ENCODE results near the gene NT5DC2. TPM values are rescaled to one million over a fixed set of nuclear protein-coding genes. Genes with fewer than 3 reads are reported as not detected.

NT5DC2 gene
- total RNA-seq, 1 experiment from 2014 or later = 120 TPM

DNA sequence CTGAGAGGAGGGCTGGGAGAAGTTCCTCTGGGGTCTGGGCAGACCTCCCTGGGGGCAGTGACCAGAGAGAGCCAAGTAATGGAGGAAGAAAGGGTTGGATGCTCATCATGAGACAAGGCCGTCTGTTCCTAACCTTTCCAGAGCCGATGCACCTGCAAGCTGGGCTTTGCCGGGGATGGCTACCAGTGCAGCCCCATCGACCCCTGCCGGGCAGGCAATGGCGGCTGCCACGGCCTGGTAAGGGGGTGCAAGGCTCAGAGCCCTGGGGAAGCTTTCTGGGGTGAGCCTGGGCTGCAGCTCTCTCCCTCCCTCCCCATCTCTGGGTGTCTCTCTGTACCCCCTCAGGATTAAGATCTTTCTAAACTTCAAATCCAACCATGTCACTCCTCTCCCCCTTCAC, 22.1 kb downstream of the NT5DC2 start:
- DNase-seq (ENCODE audit: low spot score) = no peak

DNA sequence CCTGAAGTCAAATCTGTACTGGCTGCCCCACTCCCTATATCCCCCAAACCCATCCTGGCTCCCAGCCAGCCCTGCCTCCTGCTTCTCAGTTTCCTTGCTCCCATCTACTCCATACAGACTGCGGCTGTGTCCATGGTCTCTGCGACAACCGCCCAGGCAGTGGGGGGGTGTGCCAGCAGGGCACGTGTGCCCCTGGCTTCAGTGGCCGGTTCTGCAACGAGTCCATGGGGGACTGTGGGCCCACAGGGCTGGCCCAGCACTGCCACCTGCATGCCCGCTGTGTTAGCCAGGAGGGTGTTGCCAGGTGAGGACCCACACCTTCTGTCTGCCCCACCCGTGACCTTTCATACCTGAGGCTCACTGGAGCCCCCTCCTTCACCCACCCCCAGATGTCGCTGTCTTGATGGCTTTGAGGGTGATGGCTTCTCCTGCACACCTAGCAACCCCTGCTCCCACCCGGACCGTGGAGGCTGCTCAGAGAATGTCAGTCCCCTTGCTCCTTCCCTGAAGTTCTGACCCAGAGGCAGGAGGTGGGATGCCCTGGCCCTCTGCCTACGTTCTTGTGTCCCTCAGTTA, 23.8 kb downstream of the NT5DC2 start:
- DNase-seq (ENCODE audit: low spot score) = no peak

DNA sequence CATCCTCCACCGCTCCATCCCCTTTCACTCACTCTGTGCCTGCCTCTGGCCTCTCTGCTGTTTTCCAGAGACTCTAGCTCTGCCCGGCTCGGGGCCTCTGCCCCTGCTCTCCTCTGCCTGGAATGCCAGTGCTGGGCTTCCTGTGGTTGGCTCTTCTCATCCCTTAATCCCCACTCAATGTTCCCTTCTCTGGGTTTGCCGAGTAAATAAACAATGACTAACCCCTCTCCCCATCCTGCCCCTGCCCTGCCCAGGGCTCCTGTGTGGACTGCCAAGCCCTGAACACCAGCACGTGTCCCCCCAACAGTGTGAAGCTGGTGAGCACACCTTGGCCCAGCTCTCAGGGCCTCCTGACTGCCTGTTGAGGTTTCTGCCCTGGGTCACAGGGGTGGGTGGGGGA, 26.3 kb downstream of the NT5DC2 start:
- no peak for DNase-seq (ENCODE audit: low spot score)

DNA sequence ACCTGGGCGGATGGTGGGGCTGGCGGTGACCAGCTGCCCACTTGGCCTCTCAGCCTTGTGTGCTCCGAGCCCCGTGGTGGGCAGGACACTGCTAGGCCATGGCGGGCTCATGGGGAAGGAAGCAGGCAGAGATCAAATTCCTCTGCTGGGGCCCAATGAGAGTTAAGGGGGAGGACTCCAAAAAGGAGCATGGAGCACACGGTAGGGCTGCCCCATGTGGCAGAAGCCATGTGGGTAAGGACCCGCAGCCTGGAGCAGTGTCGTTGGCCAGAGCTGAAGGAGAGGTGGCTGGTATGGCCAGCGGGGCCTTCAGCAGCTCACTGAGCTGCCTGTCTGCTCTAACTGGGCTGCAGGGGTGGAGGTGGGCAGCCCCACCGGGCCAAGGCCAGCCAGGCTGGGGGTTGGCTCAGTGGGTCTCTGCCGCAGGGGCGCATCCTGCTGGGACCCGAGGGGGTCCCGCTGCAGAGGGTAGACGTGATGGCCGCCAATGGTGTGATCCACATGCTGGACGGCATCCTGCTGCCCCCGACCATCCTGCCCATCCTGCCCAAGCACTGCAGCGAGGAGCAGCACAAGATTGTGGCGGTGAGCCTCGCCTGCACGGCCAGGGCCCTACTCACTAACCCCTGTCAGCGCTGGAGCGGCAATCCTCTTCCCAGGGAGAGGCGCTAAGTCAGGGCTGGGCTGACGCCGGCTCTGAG, 27.2 kb downstream of the NT5DC2 start:
- no peak for DNase-seq (ENCODE audit: low spot score)

DNA sequence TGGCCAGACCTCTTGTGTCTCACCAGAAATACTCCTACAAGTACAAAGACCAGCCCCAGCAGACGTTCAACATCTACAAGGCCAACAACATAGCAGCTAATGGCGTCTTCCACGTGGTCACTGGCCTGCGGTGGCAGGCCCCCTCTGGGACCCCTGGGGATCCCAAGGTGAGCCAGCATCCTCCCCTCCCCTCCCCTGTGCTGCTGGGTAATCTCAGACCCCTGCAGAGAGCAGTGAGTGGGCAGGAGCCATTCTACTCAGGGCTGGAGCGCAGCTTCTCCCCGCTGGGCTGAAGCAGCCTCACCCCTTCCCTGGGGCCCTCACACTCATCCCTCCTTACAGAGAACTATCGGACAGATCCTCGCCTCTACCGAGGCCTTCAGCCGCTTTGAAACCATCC, 28.7 kb downstream of the NT5DC2 start:
- DNase-seq (ENCODE audit: low spot score) = no peak

DNA sequence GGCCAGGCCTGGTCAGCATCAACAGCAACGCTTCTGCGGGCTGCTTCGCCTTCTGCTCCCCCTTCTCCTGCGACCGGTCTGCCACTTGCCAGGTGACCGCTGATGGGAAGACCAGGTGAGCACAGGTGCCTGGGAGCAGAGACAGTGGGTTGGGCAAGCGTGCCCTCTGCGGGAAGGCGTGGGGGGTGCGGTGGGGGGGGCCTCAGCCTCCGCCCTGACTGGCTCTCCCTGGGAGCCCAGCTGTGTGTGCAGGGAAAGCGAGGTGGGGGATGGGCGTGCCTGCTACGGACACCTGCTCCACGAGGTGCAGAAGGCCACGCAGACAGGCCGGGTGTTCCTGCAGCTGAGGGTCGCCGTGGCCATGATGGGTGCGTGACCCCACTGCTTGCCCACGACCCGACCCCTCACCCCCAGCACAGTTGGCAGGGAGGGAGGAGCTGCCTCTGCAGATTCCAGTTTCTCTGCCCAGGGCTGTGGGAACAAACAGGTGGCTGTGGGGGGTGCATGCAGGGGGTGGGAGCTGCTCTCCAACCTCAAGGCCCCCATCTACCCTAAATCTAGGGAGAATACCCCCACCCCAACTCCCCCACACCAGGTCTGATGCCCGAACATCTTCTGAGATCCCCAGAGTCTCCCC, 29.8 kb downstream of the NT5DC2 start:
- no peak for DNase-seq (ENCODE audit: low spot score)

DNA sequence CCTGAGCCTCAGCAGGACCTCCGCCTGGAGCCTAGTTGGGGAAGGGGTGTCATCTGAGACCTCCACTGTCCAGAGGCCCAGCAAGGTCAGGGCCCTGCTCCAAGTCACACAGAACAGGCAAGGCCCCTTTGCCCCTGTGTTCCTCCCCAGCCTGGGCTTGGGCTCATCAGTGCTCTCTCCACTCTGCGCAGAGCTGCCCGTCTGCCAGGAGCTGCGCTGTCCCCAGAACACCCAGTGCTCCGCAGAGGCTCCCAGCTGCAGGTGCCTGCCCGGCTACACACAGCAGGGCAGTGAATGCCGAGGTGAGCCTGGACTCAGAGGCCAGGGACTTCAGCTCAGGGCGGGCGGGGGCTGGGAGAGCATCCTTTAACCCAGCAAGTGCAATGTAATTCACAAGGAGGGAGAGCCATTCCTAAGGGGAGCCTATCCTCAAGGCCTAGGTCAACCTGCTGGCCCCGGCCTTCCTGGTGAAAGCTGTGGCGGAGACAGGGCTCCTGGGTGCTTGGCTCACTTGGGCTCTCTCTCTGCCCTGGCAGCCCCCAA, 30.8 kb downstream of the NT5DC2 start:
- no peak for DNase-seq (ENCODE audit: low spot score)

DNA sequence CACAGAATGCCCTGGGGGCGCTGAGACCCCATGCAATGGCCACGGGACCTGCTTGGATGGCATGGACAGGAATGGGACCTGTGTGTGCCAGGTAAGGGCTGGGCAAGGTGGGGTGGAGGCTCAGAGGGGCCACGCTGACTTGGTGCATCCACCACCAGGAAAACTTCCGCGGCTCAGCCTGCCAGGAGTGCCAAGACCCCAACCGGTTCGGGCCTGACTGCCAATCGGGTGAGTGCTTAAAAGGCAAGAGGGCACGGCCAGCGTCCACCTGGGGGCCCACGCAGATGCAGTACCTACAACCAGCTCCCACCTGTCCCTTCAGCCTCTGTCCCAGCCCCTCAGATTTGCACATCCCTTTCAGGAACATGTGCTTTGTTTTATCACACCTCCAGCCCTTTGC, 31.7 kb downstream of the NT5DC2 start:
- DNase-seq (ENCODE audit: low spot score) = no peak

DNA sequence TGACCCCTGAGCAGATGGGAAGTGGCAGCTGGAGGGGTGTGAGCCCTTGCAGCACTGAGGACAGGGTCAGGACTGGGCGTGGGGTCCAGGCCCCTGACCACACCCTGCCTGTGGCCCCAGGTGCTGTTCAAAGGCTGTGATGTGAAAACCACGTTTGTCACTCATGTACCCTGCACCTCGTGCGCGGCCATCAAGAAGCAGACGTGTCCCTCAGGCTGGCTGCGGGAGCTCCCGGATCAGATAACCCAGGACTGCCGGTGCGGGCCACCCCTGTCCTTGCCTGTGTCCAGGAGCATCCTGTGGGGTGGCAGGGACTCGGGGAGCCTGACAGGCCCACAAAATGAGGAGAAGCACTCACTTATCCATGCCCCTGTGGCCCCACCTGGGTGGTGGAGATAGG, 32.6 kb downstream of the NT5DC2 start:
- no peak for DNase-seq (ENCODE audit: low spot score)

DNA sequence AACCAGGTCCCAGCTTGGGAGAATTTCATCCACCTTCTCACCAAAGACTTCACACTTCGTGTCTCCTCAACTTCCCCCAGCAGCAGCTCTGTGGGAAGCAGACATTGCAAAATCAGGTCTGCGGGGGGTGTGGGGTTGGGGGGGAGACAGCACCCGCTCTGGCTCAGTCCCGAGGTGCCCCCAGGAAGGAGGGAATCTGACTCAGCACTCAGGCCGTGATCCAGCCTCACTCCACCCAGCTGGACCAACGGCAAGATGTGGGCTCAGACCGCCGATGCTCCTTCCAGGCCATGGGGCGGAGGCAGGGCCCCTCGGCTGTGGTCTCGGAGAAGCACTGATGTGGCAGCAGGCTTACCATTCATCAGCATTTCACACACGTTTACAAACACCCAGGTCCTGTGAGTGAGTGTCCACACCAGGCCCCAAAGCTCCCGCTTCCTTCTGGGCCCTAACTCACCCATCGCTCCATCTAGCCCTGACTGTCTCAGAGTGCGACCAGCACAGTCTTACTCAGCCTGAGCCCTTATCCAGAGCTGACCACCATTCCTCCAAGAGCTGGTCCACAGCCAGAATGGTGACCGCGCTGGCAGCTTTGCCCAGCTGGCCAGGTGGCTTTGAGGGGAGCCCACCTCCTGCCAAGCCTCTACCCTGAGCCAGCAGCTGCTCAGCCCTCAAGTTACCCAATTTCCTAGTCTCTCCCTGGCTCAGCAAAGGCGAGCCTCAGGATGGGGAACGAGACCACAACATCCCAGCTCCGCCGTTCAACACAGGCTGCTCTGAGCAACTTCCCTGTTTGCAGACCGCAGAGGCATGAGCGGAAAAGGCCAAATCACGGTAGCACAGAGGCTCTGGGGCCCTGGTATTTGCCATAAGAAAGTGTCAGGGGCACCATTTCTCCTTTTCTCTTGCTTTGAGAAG, 35.3 kb downstream of the NT5DC2 start:
- no peak for DNase-seq (ENCODE audit: low spot score)

DNA sequence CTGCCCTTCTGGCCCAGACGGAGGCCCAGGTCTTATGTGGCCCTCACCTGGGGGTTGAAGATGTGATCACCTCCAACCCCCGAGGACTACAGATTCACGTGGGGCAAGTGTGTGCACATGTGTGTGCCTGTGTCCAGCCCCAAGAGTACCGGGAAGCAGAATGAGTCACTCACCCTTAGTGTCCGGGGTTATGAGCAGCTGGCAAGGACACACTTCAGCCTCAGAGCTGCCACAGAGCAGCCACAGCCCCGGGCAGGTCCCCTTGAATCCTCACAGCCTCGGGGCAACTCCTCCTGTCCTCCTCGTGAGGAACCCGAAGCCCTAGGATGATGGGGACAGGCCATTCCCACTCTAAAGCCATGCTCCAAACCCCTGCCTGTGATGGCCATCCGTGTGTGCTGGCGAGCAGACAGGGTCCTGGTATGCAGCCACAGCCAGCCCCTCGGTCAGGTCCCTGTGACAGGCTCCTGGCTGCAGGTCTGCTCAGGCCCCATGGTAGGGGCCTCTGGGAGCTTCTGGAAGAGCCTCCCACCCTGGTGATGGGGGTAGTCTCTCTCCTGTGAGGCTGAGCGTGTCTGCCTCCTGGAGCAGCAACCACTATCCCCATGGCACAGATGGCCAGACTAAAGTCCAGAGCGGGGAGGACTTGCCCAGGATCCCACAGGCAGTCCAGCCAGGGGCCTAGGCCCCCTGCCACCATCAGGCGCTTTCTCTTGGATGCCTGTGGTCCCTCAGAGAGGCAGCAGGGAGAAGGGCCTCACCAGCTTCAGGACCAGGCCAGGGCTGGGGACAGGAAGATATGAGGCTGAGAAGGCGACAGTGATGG, 37.7 kb downstream of the NT5DC2 start:
- DNase-seq (ENCODE audit: low spot score) = no peak

DNA sequence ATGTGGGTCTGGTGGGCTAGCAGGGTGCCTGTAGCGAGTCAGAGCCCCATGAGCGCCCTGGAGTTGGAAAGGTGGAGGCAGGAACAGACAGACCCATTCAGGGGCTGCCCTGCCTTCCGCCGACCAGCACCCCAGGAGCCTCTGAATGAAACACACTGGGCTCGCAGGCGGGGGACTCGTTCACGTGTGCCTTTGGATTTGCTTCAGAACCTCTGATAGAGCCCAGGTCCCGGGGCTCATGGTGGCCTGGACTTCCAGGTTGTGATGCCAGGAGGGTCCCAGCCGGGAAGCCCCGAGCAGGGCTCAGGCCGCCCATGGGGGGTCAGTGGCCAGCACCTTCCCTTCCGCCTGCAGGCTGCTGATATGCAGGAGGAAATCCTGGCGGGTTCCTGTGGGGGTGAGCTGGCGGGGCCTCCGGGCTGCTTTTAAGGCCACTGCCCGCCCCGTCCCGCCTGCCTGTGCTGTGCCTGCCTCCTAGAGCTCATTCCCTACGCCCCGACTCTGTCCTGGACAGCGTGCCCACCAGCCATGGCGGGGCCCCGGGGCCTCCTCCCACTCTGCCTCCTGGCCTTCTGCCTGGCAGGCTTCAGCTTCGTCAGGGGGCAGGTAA, 38.7 kb downstream of the NT5DC2 start, which contains the start of gene STAB1:
TSS of gene STAB1 (plus strand) at position 453 of the 610 bp plus-strand sequence. CDS start at position 529, 76 bp downstream.
- DNase-seq (ENCODE audit: low spot score) = no peak

DNA sequence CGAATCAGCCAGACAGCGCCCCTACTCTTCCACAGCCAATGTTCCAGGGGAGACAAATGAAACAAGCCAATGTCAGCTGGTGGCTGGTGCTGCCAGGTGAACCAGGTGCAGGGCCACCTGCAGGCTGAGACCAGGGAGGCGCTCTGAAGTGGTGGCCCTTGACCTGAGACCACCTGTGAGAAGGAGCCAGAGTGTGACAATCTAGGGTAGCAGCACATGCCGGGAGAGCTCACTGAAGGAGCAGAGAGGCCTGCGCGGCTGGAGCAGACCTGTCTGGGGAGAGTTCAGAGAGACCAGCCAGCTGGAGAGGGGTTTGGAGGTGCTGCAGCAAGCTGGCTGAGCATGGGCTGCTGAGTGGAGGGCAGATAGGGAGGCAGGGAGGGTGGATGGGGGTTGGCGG, 39.2 kb downstream of the NT5DC2 start:
- DNase-seq (ENCODE audit: low spot score) = no peak

DNA sequence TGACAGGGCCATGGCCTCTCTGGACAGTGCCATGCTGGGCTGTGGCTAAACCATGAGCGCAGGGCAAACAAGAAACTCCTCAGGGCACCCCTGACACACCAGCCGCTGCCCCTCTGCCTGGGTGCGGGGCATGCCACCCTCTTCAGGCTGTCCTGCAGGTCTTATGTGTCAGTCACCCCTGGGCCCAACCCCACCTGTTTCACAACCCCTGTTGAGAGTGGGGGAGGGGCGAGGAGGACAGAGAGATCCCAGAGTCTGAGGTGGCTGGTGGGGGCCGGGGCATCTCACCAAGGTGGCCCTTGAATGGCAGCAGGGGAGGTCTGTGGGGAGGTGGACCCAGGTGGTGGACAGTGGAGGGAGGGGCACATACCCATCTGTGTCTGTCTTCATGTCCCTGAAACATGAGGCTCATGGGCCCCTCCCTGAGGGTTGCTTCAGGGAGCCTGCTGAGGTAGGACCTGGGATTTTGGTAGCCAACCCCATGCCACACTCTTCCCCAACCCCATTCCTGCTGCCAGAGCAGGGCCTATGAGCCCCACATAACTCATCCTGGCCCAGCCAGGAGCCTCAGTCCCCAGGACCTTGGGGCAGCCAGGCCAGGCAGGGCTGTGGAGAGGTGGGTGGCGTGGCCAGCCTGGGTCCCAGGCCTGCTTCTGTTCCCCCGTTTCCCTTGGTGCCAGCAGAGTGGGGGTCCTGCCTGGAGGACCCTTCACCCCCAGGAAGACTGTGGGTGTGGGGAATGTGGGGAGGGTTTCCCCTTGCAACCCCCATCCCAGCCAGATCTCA, 40.2 kb downstream of the NT5DC2 start:
- DNase-seq (ENCODE audit: low spot score) = no peak

DNA sequence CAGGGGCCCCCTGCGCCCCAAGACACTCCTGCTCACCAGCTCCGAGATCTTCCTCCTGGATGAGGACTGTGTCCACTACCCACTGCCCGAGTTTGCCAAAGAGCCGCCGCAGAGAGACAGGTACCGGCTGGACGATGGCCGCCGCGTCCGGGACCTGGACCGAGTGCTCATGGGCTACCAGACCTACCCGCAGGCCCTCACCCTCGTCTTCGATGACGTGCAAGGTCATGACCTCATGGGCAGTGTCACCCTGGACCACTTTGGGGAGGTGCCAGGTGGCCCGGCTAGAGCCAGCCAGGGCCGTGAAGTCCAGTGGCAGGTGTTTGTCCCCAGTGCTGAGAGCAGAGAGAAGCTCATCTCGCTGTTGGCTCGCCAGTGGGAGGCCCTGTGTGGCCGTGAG, 41.6 kb downstream of the NT5DC2 start:
- DNase-seq (ENCODE audit: low spot score) = no peak

DNA sequence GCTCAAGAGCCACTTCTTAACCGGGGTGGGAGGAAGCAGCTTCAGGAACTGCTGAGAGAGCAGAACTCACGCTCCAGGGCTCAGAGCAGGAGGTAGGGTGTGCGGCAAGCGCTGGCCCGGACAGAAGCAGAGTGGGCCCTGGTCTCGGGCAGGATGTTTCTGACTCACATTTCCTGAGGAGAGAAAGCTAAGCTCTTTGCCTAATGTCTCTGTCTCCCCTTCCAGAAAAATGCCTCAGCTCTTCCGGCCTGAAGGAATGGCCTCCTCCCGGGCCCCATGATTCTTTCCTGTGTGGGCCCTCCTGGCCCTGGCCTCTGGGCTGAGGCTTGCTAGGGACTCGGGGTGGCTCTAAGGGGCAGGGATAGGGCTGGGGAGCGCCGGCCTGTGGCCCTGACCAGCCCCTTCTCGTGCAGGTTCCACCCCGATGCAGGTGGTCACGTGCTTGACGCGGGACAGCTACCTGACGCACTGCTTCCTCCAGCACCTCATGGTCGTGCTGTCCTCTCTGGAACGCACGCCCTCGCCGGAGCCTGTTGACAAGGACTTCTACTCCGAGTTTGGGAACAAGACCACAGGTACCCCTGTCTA, 42.6 kb downstream of the NT5DC2 start:
- DNase-seq (ENCODE audit: low spot score) = no peak

DNA sequence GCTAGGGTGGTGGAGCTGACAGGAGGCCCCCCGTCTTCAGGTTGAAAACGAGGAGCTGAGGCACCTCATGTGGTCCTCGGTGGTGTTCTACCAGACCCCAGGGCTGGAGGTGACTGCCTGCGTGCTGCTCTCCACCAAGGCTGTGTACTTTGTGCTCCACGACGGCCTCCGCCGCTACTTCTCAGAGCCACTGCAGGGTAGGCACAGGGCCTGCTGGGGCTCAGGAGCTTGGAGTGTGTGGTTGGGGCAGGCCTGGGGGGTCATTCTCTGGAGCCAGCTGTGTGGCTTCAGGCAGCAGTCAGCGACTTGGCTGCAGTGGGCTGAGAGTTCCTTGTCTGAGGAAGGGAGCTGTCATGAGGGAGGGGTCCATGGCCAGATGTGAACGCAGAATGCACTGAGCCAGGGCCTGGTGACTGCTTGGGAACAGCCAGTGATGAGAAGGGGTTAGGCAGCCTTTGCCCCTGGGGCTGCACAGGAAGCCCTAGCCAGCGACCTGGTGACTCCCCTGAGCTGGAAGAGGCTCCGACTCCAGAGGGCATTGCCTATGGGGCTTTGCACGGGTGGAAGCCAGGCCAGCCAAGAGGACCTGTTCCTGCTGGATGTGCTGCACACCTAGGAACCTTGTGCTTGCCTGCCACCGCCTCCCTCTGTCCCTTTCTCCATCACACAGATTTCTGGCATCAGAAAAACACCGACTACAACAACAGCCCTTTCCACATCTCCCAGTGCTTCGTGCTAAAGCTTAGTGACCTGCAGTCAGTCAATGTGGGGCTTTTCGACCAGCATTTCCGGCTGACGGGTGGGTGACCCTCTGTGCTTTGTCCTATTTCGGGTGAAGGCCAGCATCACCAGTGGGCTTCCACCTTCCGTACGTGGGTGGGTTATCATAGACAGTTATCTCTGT, 43.4 kb downstream of the NT5DC2 start:
- DNase-seq (ENCODE audit: low spot score) = no peak

DNA sequence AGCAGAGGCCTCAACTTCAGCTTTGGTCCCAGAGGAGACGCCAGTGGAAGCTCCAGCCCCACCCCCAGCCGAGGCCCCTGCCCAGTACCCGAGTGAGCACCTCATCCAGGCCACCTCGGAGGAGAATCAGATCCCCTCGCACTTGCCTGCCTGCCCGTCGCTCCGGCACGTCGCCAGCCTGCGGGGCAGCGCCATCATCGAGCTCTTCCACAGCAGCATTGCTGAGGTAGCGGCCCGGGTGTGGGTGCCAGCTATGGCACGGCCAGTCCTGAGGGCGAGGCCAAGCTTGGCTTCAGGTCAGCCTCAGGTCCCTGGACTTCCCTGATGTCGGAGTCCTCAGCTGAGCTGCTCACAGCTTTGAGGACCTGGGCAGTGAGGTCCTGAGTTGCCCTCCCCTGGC, 44.2 kb downstream of the NT5DC2 start:
- DNase-seq (ENCODE audit: low spot score) = no peak
